Non-pigmented ciliary epithelial cell (primary cell): ENCODE data around the gene SAPCD2.
"Not testable (repeated sequence)": the region's sequence is repeated elsewhere in the genome, so short reads cannot be mapped to it uniquely, and the experiment has no call there.

Experiments
- DNase-seq: peaks from one replicate; pipeline ENCODE4 v3.0.0-alpha.2; 2010; ENCODE audit warnings: low read depth

Gene SAPCD2

GRCh38 chr9:137070201-137070905 lies at the start of gene SAPCD2:
Gene SAPCD2 (minus strand): TSS chr9:137070557. CDS start chr9:137070460, 97 bp downstream.
- no peak for DNase-seq

- not testable (repeated sequence) for DNase-seq
These were observed 47.8 kb upstream of the SAPCD2 start for GRCh38 chr9:137118092-137118603.

DNA sequence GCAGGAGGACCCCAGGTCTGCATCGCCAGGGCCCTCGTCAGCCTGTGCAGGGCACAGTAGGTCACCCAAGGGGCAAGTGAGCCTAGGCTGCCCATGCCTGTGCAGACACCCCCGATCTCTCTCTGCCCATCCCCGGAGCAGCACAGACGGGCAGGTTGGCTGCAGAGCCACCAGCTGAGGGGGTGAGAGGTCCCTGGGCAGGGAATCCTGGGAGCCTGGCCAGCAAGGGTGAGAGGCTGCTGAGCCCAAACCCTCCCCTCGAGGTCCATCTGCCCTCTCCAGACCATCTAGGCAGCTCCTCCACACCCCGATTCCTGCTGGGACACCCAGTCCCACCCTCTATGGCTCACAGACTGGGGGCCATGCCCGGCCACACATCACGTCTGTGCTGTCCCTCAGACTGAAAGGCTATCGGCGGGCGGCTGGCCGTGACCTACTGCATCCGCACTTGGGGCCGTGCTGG lies 46.9 kb upstream of the SAPCD2 start:
- DNase-seq: no peak

- no peak for DNase-seq
These were observed 46.4 kb upstream of the SAPCD2 start for GRCh38 chr9:137116728-137117127.

DNA sequence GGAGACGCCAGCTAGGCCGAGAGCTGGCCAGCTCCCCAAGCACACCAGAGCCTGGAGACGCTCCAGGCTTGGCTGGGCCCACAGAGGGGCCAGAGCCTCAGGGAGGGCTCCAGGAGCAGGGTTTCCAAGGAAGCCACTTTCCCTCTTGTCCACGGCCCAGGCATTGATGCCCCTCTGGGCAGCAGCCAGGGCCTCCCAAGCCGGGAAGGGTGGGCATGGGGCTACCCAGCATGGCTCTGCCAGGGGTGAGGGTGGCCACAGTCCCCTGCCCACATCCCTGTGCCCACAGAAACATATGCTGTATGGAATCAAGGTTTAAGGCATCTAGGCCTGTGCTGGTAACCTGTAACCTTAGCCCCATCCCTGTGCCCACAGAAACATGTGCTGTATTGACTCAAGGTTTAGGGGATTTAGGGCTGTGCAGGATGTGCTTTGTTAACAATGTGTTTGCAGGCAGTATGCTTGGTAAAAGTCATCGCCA lies 45.7 kb upstream of the SAPCD2 start:
- no peak for DNase-seq

DNA sequence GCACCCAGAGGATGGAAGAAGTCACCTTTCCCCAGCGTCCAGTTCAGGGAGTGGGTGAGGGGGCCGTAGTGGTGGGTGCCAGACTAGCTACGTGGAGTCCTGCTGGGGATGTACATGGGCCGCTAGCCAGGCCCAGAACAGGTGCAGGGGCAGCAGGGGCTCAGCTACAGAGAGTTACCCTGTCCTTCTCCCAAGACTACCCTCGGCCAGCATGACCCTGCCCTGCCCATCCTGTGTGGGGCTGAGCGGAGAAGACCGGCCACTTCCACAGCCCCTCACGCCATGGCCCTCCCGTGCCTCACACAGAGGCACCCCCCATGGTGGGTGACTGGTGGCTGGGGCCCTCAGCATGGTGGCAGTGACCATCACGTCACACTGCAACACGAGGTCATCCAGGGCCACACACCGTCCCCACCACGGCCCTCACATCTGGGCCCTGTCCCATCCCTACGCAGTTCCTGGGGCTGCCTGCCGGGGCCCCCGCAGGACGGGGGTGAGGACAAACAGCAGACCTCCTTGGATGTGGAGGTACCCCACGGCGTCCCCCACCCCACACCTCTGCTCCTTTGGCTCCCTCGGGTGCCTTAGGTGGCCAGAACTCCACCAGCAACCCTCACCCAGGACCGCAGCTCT lies 45.2 kb upstream of the SAPCD2 start:
- no peak for DNase-seq

DNA sequence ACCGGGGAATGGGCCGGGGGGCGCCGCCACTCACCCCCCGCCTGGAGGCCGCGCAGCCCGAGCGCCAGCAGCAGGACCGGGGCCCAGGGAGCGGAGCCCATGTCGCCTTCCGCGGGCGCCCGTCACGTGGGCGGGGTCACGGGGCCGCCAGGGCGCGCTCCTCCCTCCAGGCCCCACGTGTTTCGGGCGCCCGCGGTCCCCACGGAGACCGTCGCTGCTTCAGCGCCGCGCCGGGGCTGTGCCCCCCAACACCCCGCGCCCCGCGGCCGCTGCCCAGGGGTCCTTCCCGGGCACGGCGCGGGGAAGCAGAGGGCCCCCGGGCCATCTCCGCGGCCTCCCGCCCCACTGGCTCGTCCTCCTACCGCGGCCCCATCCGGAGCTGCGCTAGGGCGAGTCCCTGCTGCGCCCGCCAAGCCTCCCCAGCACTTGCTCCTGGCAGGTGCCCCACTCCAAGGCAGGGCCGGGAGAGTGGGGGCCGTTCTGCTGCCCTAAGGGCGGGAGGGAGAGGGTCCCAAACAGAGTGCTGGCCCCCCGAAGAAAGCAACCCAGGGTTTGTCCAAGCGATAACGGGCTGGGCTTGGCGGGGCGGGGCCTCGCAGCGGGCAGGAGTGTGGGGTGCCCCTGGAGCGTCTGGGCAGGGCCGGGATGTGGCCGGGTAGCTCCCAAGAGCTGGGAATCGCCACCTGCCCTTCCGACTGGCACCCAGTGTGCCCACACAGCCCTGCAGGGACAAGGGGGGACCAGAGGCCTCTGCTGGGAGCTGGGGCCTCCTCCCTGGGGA lies 44.4 kb upstream of the SAPCD2 start, which contains the start of gene DPP7:
Gene DPP7, minus strand, starts transcription at position 121 of the 781 bp plus-strand sequence. Its CDS starts 20 bp downstream, at position 101.
- no peak for DNase-seq

- DNase-seq: no peak
These were observed 43.9 kb upstream of the SAPCD2 start for GRCh38 chr9:137114220-137114612.

DNA sequence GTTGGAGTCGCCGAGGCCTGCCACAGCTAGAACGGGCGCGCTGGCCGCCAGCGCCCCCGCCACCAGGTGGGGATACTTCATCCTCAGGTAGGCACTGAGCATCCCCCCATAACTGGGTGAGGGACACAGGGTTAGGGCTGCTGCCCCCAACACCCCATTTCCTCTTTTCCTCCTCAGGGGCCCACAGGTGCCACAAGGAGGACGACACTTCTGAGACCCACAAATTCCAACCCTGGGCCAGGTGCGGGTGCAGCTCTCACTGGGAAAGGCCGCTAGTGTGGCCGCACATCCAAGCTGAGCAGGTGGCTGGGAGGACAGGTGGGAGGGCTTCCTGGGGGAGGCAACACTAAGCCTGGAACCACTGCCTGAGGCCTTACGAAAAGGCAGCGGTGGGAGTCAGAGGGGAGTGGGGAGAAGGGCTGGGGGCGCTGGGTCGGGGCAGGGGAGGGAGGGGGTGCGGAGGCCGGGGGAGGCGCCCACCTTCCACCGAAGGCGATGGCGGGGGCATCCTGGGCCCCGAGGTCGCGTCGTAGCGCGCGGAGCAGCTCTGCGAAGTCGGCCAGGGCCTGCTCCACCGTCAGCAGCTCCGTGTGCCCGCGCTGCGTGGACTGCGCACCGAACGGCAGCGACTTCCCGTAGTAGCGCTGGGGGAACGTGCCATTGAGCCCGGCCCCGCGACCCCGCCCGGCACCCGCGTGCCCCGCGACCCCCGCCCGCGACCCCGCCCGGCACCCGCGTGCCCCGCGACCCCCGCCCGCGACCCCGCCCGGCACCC lies 43.2 kb upstream of the SAPCD2 start:
- no peak for DNase-seq

- no peak for DNase-seq
These were observed 42.4 kb upstream of the SAPCD2 start for GRCh38 chr9:137112564-137113384.

- no peak for DNase-seq
These were observed 41.6 kb upstream of the SAPCD2 start for GRCh38 chr9:137111788-137112563.

DNA sequence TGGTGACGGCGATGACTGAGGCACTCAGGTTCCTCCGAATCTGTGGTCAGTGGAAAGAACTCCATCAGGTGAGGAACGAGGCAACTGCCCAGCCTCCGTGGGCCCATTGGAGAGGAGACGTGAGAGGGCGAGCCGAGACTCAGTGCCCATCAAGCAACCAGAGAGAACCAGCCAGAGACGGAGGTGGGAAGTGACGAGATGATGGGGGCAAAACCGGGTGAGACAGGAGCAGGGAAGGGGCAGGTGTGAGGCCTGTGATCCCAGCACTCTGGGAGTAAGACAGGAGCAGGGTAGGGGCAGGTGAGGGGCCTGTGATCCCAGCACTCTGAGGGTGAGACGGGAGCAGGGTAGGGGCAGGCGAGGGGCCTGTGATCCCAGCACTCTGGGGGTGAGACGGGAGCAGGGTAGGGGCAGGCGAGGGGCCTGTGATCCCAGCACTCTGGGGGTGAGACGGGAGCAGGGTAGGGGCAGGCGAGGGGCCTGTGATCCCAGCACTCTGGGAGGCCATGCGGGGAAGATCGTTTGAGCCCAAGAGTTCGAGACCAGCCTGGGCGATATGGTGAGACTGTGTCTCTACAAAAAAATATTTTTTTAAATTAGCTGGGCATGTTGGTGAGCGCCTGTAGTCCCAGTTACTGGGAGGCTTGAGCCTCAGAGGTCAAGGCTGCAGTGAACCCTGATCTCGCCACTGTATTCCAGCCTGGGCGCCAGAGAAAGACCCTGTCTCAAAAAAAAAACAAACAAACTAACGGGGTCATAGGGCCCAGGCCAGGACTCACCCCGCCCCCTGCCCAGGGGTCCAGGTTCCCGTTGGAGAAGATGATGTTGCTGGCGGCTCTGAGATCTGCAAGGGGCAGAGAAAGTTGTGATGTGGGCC lies 40.8 kb upstream of the SAPCD2 start:
- no peak for DNase-seq

GRCh38 chr9:137110147-137110910 lies 40.0 kb upstream of the SAPCD2 start:
- DNase-seq: no peak

GRCh38 chr9:137109250-137110146 lies 39.1 kb upstream of the SAPCD2 start:
- DNase-seq: no peak

DNA sequence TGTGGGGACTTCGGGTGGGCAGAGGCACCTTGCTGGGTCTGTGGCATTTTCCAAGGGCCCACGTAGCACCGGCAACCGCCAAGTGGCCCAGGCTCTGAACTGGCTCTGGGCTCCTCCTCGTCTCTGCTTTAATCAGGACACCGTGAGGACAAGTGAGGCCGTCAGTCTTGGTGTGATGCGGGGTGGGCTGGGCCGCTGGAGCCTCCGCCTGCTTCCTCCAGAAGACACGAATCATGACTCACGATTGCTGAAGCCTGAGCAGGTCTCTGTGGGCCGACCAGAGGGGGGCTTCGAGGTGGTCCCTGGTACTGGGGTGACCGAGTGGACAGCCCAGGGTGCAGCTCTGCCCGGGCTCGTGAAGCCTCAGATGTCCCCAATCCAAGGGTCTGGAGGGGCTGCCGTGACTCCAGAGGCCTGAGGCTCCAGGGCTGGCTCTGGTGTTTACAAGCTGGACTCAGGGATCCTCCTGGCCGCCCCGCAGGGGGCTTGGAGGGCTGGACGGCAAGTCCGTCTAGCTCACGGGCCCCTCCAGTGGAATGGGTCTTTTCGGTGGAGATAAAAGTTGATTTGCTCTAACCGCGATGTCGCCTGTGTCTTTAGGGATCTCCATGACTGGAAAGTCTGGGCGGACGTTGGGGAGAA lies 38.4 kb upstream of the SAPCD2 start:
- DNase-seq: no peak

- no peak for DNase-seq
These were observed 37.6 kb upstream of the SAPCD2 start for GRCh38 chr9:137107982-137108381.
